ENCODE measurements around the gene GRIA4.
"Not testable (repeated sequence)": the region's sequence is repeated elsewhere in the genome, so short reads cannot be mapped to it uniquely, and the experiment has no call there.

The GRIA4 gene

DNA sequence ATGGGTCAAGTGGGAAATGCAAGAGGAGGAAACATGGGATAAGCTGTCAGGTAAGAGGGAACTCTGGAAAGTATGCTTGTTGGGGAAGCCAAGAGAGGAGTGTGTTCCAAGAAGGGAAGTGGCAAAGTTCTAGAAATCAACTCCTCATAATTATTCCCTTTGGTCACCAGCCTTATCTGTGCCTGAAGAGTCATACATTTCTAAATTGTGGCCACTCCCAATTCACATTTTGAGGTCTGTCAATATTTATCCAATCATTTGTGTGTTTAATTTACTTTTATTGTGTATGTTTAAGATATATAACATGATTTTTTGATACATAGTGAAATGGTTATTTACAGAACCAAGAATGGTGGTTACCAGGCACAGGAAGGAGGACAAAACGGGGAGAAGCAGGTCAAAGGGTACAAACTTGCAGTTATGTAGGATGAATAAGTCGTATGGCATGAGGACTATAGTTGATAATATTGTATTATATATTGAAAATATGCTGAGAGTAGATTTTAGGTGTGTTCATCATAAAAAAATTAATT, 131.7 kb downstream of the GRIA4 start:
- Histone ChIP-seq H3K36me3 (ENCODE audit: insufficient read depth, low read length) (no peaks in the 10 kb centered on the region), H3K27me3 (ENCODE audit: insufficient read depth, low read length) (no peaks in the 10 kb centered on the region), H2AFZ (ENCODE audit: low read depth, low read length) (no peak overlapping the region), H3K4me1 (ENCODE audit: insufficient read depth, low read length) (no peaks in the 10 kb centered on the region), H3K9me3 (ENCODE audit: low read length) (no peaks in the 10 kb centered on the region), H3K4me3 (ENCODE audit: low read length) (no peak overlapping the region)

DNA sequence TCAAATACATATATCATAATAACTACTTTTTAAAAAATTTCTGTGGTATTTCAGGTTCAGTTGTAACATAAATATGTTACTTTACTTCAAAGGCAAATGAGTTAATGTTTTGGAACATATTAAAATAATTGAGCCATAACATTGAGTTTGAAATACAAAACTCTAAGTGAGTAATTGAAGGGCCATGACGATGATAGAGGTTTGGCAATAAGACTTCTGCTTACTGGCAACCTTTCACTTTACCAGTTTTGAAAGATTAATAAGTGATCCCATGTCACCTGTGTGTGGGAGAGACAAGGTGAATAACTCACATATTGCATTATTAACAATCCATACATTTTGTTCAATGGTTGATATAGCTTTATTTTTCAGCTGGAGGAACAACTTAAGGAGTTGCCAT, 144.4 kb downstream of the GRIA4 start:
- no peak overlapping the region for H3K4me3 ChIP-seq (ENCODE audit: low read length)
- no peaks in the 10 kb centered on the region for H3K9me3 ChIP-seq (ENCODE audit: low read length)
- no peaks in the 10 kb centered on the region for H3K4me1 ChIP-seq (ENCODE audit: insufficient read depth, low read length)
- H2AFZ ChIP-seq (ENCODE audit: low read depth, low read length) = no peak overlapping the region
- no peaks in the 10 kb centered on the region for H3K27me3 ChIP-seq (ENCODE audit: insufficient read depth, low read length)
- no peaks in the 10 kb centered on the region for H3K36me3 ChIP-seq (ENCODE audit: insufficient read depth, low read length)

- Histone ChIP-seq H3K9me3 (ENCODE audit: low read length) (no peaks in the 10 kb centered on the region), H3K36me3 (ENCODE audit: insufficient read depth, low read length) (no peaks in the 10 kb centered on the region), H3K4me3 (ENCODE audit: low read length) (no peak overlapping the region), H3K27me3 (ENCODE audit: insufficient read depth, low read length) (no peaks in the 10 kb centered on the region), H2AFZ (ENCODE audit: low read depth, low read length) (no peak overlapping the region), H3K4me1 (ENCODE audit: insufficient read depth, low read length) (no peaks in the 10 kb centered on the region)
These were observed 144.8 kb downstream of the GRIA4 start for GRCh38 chr11:105754716-105755115.

GRCh38 chr11:105757107-105757506, 147.2 kb downstream of the GRIA4 start:
- Histone ChIP-seq H3K4me3 (ENCODE audit: low read length) (no peak overlapping the region), H3K9me3 (ENCODE audit: low read length) (no peaks in the 10 kb centered on the region), H2AFZ (ENCODE audit: low read depth, low read length) (no peak overlapping the region), H3K27me3 (ENCODE audit: insufficient read depth, low read length) (no peaks in the 10 kb centered on the region), H3K36me3 (ENCODE audit: insufficient read depth, low read length) (no peaks in the 10 kb centered on the region), H3K4me1 (ENCODE audit: insufficient read depth, low read length) (no peaks in the 10 kb centered on the region)

DNA sequence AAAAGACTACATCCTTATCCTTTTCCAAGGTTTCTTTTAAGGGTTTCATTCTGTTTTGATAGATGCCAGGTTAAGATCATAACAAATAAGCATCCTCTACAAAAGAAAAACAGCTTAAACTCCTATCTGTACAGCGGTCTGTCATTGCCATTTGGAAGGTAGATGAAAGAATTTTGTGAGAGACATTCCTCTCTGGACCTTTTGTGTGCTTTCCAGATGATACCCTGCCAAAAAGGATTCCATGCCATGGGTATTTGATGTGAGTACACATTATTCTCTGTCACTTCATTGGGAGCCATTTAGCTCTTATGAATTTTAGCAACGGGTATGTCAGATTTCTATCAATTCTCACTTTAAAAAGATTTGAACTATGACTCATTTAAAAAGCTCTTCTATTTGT, 153.7 kb downstream of the GRIA4 start:
- H3K4me1 ChIP-seq (ENCODE audit: insufficient read depth, low read length) = peaks cover 3% of the 10 kb centered on the region
- no peaks in the 10 kb centered on the region for H3K27me3 ChIP-seq (ENCODE audit: insufficient read depth, low read length)
- H2AFZ ChIP-seq (ENCODE audit: low read depth, low read length) = no peak overlapping the region
- no peaks in the 10 kb centered on the region for H3K36me3 ChIP-seq (ENCODE audit: insufficient read depth, low read length)
- H3K4me3 ChIP-seq (ENCODE audit: low read length) = no peak overlapping the region
- no peaks in the 10 kb centered on the region for H3K9me3 ChIP-seq (ENCODE audit: low read length)

- Histone ChIP-seq H3K9me3 (ENCODE audit: low read length) (no peaks in the 10 kb centered on the region), H3K36me3 (ENCODE audit: insufficient read depth, low read length) (no peaks in the 10 kb centered on the region), H3K4me1 (ENCODE audit: insufficient read depth, low read length) (peaks cover 4% of the 10 kb centered on the region), H2AFZ (ENCODE audit: low read depth, low read length) (no peak overlapping the region), H3K4me3 (ENCODE audit: low read length) (no peak overlapping the region), H3K27me3 (ENCODE audit: insufficient read depth, low read length) (no peaks in the 10 kb centered on the region)
These were observed 158.1 kb downstream of the GRIA4 start for GRCh38 chr11:105767931-105768330.

DNA sequence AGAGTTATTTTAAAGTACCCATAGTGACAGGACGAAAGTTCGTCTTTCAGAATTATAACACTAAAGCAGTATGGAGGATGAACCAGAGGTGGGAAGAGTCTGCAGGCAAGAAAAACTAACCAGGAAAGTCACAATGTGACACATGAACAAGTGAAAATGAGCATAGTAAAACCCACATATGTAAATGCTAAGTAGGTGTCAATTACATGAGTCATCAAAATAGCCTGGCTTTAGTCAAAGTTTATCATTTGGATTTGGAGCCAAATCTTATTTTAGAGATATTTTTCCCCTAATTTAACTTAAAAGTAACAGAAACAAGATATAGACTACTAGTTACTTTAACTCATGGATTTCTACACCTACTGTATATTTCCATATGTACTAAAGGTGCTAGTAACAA, 159.8 kb downstream of the GRIA4 start:
- Histone ChIP-seq H3K36me3 (ENCODE audit: insufficient read depth, low read length) (no peaks in the 10 kb centered on the region), H2AFZ (ENCODE audit: low read depth, low read length) (no peak overlapping the region), H3K9me3 (ENCODE audit: low read length) (no peaks in the 10 kb centered on the region), H3K4me1 (ENCODE audit: insufficient read depth, low read length) (peaks cover 4% of the 10 kb centered on the region), H3K4me3 (ENCODE audit: low read length) (no peak overlapping the region), H3K27me3 (ENCODE audit: insufficient read depth, low read length) (no peaks in the 10 kb centered on the region)

DNA sequence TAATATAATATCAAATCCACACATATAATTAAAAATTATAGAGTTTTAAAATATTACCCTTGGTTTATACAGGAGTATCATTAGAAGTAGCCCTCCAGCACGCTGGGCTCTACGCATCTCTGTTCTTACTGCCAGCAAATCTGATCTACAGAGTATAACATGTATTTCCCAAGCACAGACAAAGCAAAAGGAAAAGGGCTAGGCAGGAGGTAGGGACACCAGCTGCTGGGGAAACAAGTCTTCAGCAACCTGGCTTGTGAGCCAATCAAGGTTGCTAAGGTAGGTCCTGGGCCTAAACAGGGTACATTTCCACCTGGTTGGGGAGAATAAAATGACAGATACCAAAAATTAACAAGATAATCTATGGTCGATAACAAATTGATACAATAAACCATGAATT, 163.6 kb downstream of the GRIA4 start:
- not testable (repeated sequence) for H2AFZ ChIP-seq (ENCODE audit: low read depth, low read length); H3K27me3 ChIP-seq (ENCODE audit: insufficient read depth, low read length); H3K4me3 ChIP-seq (ENCODE audit: low read length); H3K4me1 ChIP-seq (ENCODE audit: insufficient read depth, low read length); H3K9me3 ChIP-seq (ENCODE audit: low read length); H3K36me3 ChIP-seq (ENCODE audit: insufficient read depth, low read length)

- Histone ChIP-seq H3K4me1 (ENCODE audit: insufficient read depth, low read length) (no peaks in the 10 kb centered on the region), H2AFZ (ENCODE audit: low read depth, low read length) (no peak overlapping the region), H3K36me3 (ENCODE audit: insufficient read depth, low read length) (no peaks in the 10 kb centered on the region), H3K27me3 (ENCODE audit: insufficient read depth, low read length) (no peaks in the 10 kb centered on the region), H3K4me3 (ENCODE audit: low read length) (no peak overlapping the region), H3K9me3 (ENCODE audit: low read length) (no peaks in the 10 kb centered on the region)
These were observed 165.0 kb downstream of the GRIA4 start for GRCh38 chr11:105774899-105775298.

DNA sequence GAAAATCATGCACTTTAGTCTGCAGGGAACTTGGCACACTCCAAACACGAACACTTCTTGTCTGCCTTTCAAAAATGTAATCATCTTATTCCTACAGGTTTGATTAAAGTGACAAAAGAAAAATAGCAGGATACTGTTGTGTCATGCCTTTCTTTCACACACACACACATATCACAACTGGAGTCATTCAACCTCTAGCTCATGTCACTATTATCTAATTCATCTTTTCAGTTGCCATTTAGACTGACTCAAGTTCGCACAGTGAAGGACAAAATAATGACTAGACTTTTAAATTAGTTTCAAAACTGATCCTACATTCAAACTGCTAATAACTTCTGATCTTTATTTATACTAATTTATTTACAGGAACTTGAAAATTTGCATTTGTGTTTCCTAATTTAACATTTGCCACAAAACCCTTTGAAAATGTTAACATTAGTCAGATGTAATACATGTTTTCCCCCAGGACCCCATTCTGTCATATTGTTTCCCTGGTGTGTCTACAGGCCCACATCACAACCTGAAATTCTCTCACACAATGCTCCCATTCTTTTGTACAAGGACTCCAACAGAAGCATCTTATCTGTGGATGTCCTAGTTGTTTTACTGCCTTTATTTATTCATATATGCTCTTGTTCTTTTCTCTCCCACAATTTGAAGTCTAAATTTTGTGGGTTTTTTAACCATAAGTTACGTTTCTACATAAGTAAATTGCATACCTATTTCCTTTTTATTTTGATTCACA, 171.1 kb downstream of the GRIA4 start:
- H3K4me1 ChIP-seq (ENCODE audit: insufficient read depth, low read length) = peaks cover 8% of the 10 kb centered on the region
- H3K4me3 ChIP-seq (ENCODE audit: low read length) = no peak overlapping the region
- no peaks in the 10 kb centered on the region for H3K9me3 ChIP-seq (ENCODE audit: low read length)
- no peaks in the 10 kb centered on the region for H3K36me3 ChIP-seq (ENCODE audit: insufficient read depth, low read length)
- H2AFZ ChIP-seq (ENCODE audit: low read depth, low read length) = no peak overlapping the region
- no peaks in the 10 kb centered on the region for H3K27me3 ChIP-seq (ENCODE audit: insufficient read depth, low read length)

GRCh38 chr11:105781807-105782206, 171.9 kb downstream of the GRIA4 start:
- Histone ChIP-seq H3K9me3 (ENCODE audit: low read length) (no peaks in the 10 kb centered on the region), H2AFZ (ENCODE audit: low read depth, low read length) (no peak overlapping the region), H3K4me3 (ENCODE audit: low read length) (no peak overlapping the region), H3K4me1 (ENCODE audit: insufficient read depth, low read length) (peaks cover 10% of the 10 kb centered on the region), H3K27me3 (ENCODE audit: insufficient read depth, low read length) (no peaks in the 10 kb centered on the region), H3K36me3 (ENCODE audit: insufficient read depth, low read length) (no peaks in the 10 kb centered on the region)

- Histone ChIP-seq H3K4me1 (ENCODE audit: insufficient read depth, low read length) (peaks cover 12% of the 10 kb centered on the region), H3K9me3 (ENCODE audit: low read length) (no peaks in the 10 kb centered on the region), H3K36me3 (ENCODE audit: insufficient read depth, low read length) (no peaks in the 10 kb centered on the region), H2AFZ (ENCODE audit: low read depth, low read length) (no peak overlapping the region), H3K4me3 (ENCODE audit: low read length) (no peak overlapping the region), H3K27me3 (ENCODE audit: insufficient read depth, low read length) (no peaks in the 10 kb centered on the region)
These were observed 173.3 kb downstream of the GRIA4 start for GRCh38 chr11:105783216-105783615.

GRCh38 chr11:105785850-105786249, 176.0 kb downstream of the GRIA4 start:
- H2AFZ ChIP-seq (ENCODE audit: low read depth, low read length); H3K36me3 ChIP-seq (ENCODE audit: insufficient read depth, low read length); H3K27me3 ChIP-seq (ENCODE audit: insufficient read depth, low read length); H3K9me3 ChIP-seq (ENCODE audit: low read length); H3K4me3 ChIP-seq (ENCODE audit: low read length); H3K4me1 ChIP-seq (ENCODE audit: insufficient read depth, low read length): not testable (repeated sequence)

GRCh38 chr11:105786741-105787140, 176.9 kb downstream of the GRIA4 start:
- H3K27me3 ChIP-seq (ENCODE audit: insufficient read depth, low read length) = no peaks in the 10 kb centered on the region
- no peak overlapping the region for H2AFZ ChIP-seq (ENCODE audit: low read depth, low read length)
- no peak overlapping the region for H3K4me3 ChIP-seq (ENCODE audit: low read length)
- H3K36me3 ChIP-seq (ENCODE audit: insufficient read depth, low read length) = no peaks in the 10 kb centered on the region
- no peaks in the 10 kb centered on the region for H3K9me3 ChIP-seq (ENCODE audit: low read length)
- H3K4me1 ChIP-seq (ENCODE audit: insufficient read depth, low read length) = peaks cover 4% of the 10 kb centered on the region
